ENCODE measurements around the gene FOXP4.

Gene FOXP4

GRCh38 chr6:41561416-41561815 lies 15.2 kb downstream of the FOXP4 start:
- H3K9me3 ChIP-seq (ENCODE audit: control insufficient read depth, low read length), result no peaks in the 10 kb centered on the region
- H3K36me3 ChIP-seq (ENCODE audit: control insufficient read depth, insufficient read depth, low read length, severe bottlenecking), result peaks cover 9% of the 10 kb centered on the region
- H3K9ac ChIP-seq (ENCODE audit: low read length), result no peak overlapping the region
- no peak for DNase-seq (ENCODE audit: low read depth)
- H3K4me3 ChIP-seq (ENCODE audit: low read length), result peak overlapping the region; percentile 80
- H3K27me3 ChIP-seq (replicated peaks; ENCODE audit: control insufficient read depth, insufficient read depth, low read length), result no peaks in the 10 kb centered on the region
- no peaks in the 10 kb centered on the region for H3K4me1 ChIP-seq (ENCODE audit: control insufficient read depth, insufficient read depth, low read length)

GRCh38 chr6:41561931-41562911 lies 16.0 kb downstream of the FOXP4 start:
- Histone ChIP-seq H3K4me3 (ENCODE audit: low read length) (no peak overlapping the region), H3K27me3 (replicated peaks; ENCODE audit: control insufficient read depth, insufficient read depth, low read length) (no peaks in the 10 kb centered on the region), H3K9me3 (ENCODE audit: control insufficient read depth, low read length) (no peaks in the 10 kb centered on the region), H3K9ac (ENCODE audit: low read length) (no peak overlapping the region), H3K4me1 (ENCODE audit: control insufficient read depth, insufficient read depth, low read length) (peaks cover 6% of the 10 kb centered on the region), H3K36me3 (ENCODE audit: control insufficient read depth, insufficient read depth, low read length, severe bottlenecking) (peaks cover 16% of the 10 kb centered on the region)
- DNase-seq (ENCODE audit: low read depth), result no peak

- H3K9ac ChIP-seq (ENCODE audit: low read length), result no peak overlapping the region
- H3K36me3 ChIP-seq (ENCODE audit: control insufficient read depth, insufficient read depth, low read length, severe bottlenecking), result peaks cover 26% of the 10 kb centered on the region
- peaks cover 8% of the 10 kb centered on the region for H3K4me1 ChIP-seq (ENCODE audit: control insufficient read depth, insufficient read depth, low read length)
- no peaks in the 10 kb centered on the region for H3K27me3 ChIP-seq (replicated peaks; ENCODE audit: control insufficient read depth, insufficient read depth, low read length)
- H3K4me3 ChIP-seq (ENCODE audit: low read length), result no peak overlapping the region
- DNase-seq (ENCODE audit: low read depth), result no peak
- no peaks in the 10 kb centered on the region for H3K9me3 ChIP-seq (ENCODE audit: control insufficient read depth, low read length)
Observed at GRCh38 chr6:41563060-41563776, 17.0 kb downstream of the FOXP4 start.

GRCh38 chr6:41564448-41565142 lies 18.4 kb downstream of the FOXP4 start:
- H3K36me3 ChIP-seq (ENCODE audit: control insufficient read depth, insufficient read depth, low read length, severe bottlenecking), result peaks cover 30% of the 10 kb centered on the region
- H3K4me1 ChIP-seq (ENCODE audit: control insufficient read depth, insufficient read depth, low read length), result peaks cover 8% of the 10 kb centered on the region
- H3K27me3 ChIP-seq (replicated peaks; ENCODE audit: control insufficient read depth, insufficient read depth, low read length), result no peaks in the 10 kb centered on the region
- no peak overlapping the region for H3K4me3 ChIP-seq (ENCODE audit: low read length)
- no peaks in the 10 kb centered on the region for H3K9me3 ChIP-seq (ENCODE audit: control insufficient read depth, low read length)
- no peak overlapping the region for H3K9ac ChIP-seq (ENCODE audit: low read length)
- no peak for DNase-seq (ENCODE audit: low read depth)

- no peak overlapping the region for H3K9ac ChIP-seq (ENCODE audit: low read length)
- peaks cover 30% of the 10 kb centered on the region for H3K36me3 ChIP-seq (ENCODE audit: control insufficient read depth, insufficient read depth, low read length, severe bottlenecking)
- no peak for DNase-seq (ENCODE audit: low read depth)
- no peak overlapping the region for H3K4me3 ChIP-seq (ENCODE audit: low read length)
- H3K4me1 ChIP-seq (ENCODE audit: control insufficient read depth, insufficient read depth, low read length), result peaks cover 8% of the 10 kb centered on the region
- no peaks in the 10 kb centered on the region for H3K9me3 ChIP-seq (ENCODE audit: control insufficient read depth, low read length)
- no peaks in the 10 kb centered on the region for H3K27me3 ChIP-seq (replicated peaks; ENCODE audit: control insufficient read depth, insufficient read depth, low read length)
Observed at GRCh38 chr6:41565701-41566100, 19.5 kb downstream of the FOXP4 start.

GRCh38 chr6:41566961-41567360 lies 20.8 kb downstream of the FOXP4 start:
- Histone ChIP-seq H3K4me3 (ENCODE audit: low read length) (no peak overlapping the region), H3K9ac (ENCODE audit: low read length) (no peak overlapping the region), H3K36me3 (ENCODE audit: control insufficient read depth, insufficient read depth, low read length, severe bottlenecking) (peaks cover 30% of the 10 kb centered on the region), H3K27me3 (replicated peaks; ENCODE audit: control insufficient read depth, insufficient read depth, low read length) (no peaks in the 10 kb centered on the region), H3K9me3 (ENCODE audit: control insufficient read depth, low read length) (no peaks in the 10 kb centered on the region), H3K4me1 (ENCODE audit: control insufficient read depth, insufficient read depth, low read length) (peaks cover 8% of the 10 kb centered on the region)
- no peak for DNase-seq (ENCODE audit: low read depth)

GRCh38 chr6:41567684-41568083 lies 21.5 kb downstream of the FOXP4 start:
- H3K36me3 ChIP-seq (ENCODE audit: control insufficient read depth, insufficient read depth, low read length, severe bottlenecking), result peaks cover 30% of the 10 kb centered on the region
- no peak overlapping the region for H3K9ac ChIP-seq (ENCODE audit: low read length)
- no peaks in the 10 kb centered on the region for H3K27me3 ChIP-seq (replicated peaks; ENCODE audit: control insufficient read depth, insufficient read depth, low read length)
- no peak overlapping the region for H3K4me3 ChIP-seq (ENCODE audit: low read length)
- H3K4me1 ChIP-seq (ENCODE audit: control insufficient read depth, insufficient read depth, low read length), result peaks cover 8% of the 10 kb centered on the region
- no peaks in the 10 kb centered on the region for H3K9me3 ChIP-seq (ENCODE audit: control insufficient read depth, low read length)
- no peak for DNase-seq (ENCODE audit: low read depth)

- Histone ChIP-seq H3K27me3 (replicated peaks; ENCODE audit: control insufficient read depth, insufficient read depth, low read length) (no peaks in the 10 kb centered on the region), H3K36me3 (ENCODE audit: control insufficient read depth, insufficient read depth, low read length, severe bottlenecking) (peaks cover 30% of the 10 kb centered on the region), H3K9ac (ENCODE audit: low read length) (no peak overlapping the region), H3K4me3 (ENCODE audit: low read length) (no peak overlapping the region), H3K4me1 (ENCODE audit: control insufficient read depth, insufficient read depth, low read length) (peaks cover 8% of the 10 kb centered on the region), H3K9me3 (ENCODE audit: control insufficient read depth, low read length) (no peaks in the 10 kb centered on the region)
- DNase-seq (ENCODE audit: low read depth), result no peak
Observed at GRCh38 chr6:41568202-41568584, 22.0 kb downstream of the FOXP4 start.

GRCh38 chr6:41568585-41569384 lies 22.6 kb downstream of the FOXP4 start:
- Histone ChIP-seq H3K4me1 (ENCODE audit: control insufficient read depth, insufficient read depth, low read length) (peaks cover 8% of the 10 kb centered on the region), H3K36me3 (ENCODE audit: control insufficient read depth, insufficient read depth, low read length, severe bottlenecking) (peaks cover 30% of the 10 kb centered on the region), H3K9me3 (ENCODE audit: control insufficient read depth, low read length) (no peaks in the 10 kb centered on the region), H3K9ac (ENCODE audit: low read length) (no peak overlapping the region), H3K27me3 (replicated peaks; ENCODE audit: control insufficient read depth, insufficient read depth, low read length) (no peaks in the 10 kb centered on the region), H3K4me3 (ENCODE audit: low read length) (no peak overlapping the region)
- DNase-seq (ENCODE audit: low read depth), result no peak

- H3K36me3 ChIP-seq (ENCODE audit: control insufficient read depth, insufficient read depth, low read length, severe bottlenecking), result peaks cover 30% of the 10 kb centered on the region
- peaks cover 8% of the 10 kb centered on the region for H3K4me1 ChIP-seq (ENCODE audit: control insufficient read depth, insufficient read depth, low read length)
- no peaks in the 10 kb centered on the region for H3K27me3 ChIP-seq (replicated peaks; ENCODE audit: control insufficient read depth, insufficient read depth, low read length)
- no peaks in the 10 kb centered on the region for H3K9me3 ChIP-seq (ENCODE audit: control insufficient read depth, low read length)
- H3K9ac ChIP-seq (ENCODE audit: low read length), result no peak overlapping the region
- DNase-seq (ENCODE audit: low read depth), result no peak
- H3K4me3 ChIP-seq (ENCODE audit: low read length), result no peak overlapping the region
Observed at GRCh38 chr6:41570259-41570615, 24.1 kb downstream of the FOXP4 start.

Measured in adipocyte (in vitro differentiated cells).